Upper lobe of left lung (tissue), 6 donors: ENCODE data around the gene STK38. TPM values are rescaled to one million over a fixed set of nuclear protein-coding genes. Genes with fewer than 3 reads are reported as not detected.
"Not testable (repeated sequence)": the region's sequence is repeated elsewhere in the genome, so short reads cannot be mapped to it uniquely, and the experiment has no call there.

Source experiments
- ATAC-seq, 2 donors: fragments of 200-7000 bp; cut with Tn5 transposase; one replicate each; pipeline ENCODE4 v1.9.1; 2022; ENCODE audit warnings: mild to moderate bottlenecking in 2 of 2, moderate library complexity in 2 of 2; ENCODE audit not compliant: low FRiP score in 2 of 2
- DNase-seq, 2 donors: peaks; one replicate each; pipeline ENCODE4 v3.0.0-alpha.2; 2019 to 2020
- H3K27ac ChIP-seq, 4 donors: fragments of 200-600 bp; sonication (generic); one replicate each; pipeline ENCODE4 v1.5.1; 2016 to 2019
- H3K27me3 ChIP-seq, 4 donors: fragments of 200-600 bp; sonication (generic); one replicate each; pipeline ENCODE4 v1.5.1; 2017 to 2019
- H3K36me3 ChIP-seq, 4 donors: fragments of 200-600 bp; sonication (generic); one replicate each; pipeline ENCODE4 v1.5.1; 2016 to 2019
- H3K4me1 ChIP-seq, 4 donors: fragments of 200-600 bp; sonication (generic); one replicate each; pipeline ENCODE4 v1.5.1; 2018 to 2019
- H3K4me3 ChIP-seq, 4 donors: fragments of 200-600 bp; sonication (generic); one replicate each; pipeline ENCODE4 v1.5.1; 2017 to 2019; ENCODE audit warnings: mild to moderate bottlenecking in 2 of 4, moderate library complexity in 1 of 4
- H3K9me3 ChIP-seq, 4 donors: fragments of 200-600 bp; sonication (generic); one replicate each; pipeline ENCODE4 v1.5.1; 2018 to 2019
- CTCF ChIP-seq, 6 experiments: fragments of 450-650 bp in 4 of 6; fragments of 200-600 bp in 2 of 6; sonication (generic) in 2 of 6; IDR thresholded peaks; one replicate each; pipeline ENCODE4 v1.5.1; 2016 to 2019; ENCODE audit warnings: antibody characterized with exemption in 6 of 6
- EP300 ChIP-seq, 4 donors: sonication (generic); formaldehyde crosslinking; IDR thresholded peaks; one replicate each; pipeline ENCODE4 v1.5.1; 2017; ENCODE audit warnings: antibody characterized with exemption in 4 of 4, control low read depth in 2 of 4
- POLR2A ChIP-seq, 4 donors: fragments of 450-650 bp; IDR thresholded peaks; one replicate each; pipeline ENCODE4 v1.5.1; 2016 to 2017; ENCODE audit warnings: antibody characterized with exemption in 4 of 4, mild to moderate bottlenecking in 2 of 4
- POLR2AphosphoS5 ChIP-seq, 2 donors: sonication (generic); formaldehyde crosslinking; IDR thresholded peaks; one replicate each; pipeline ENCODE4 v1.5.1; 2017; ENCODE audit warnings: antibody characterized with exemption in 2 of 2
- WGBS, 2 donors: methylation state at CpG; one replicate each; pipeline ENCODE4 v1.1.5; 2017 to 2018; 5-methylcytosine and 5-hydroxymethylcytosine counted together
- total RNA-seq, 6 donors: library from RNA; depleted of rRNA in 4 of 6; stranded (reverse); fragments of >200 nt in 4 of 6; gene quantifications; one replicate each; pipeline versions ENCODE4 v1.1.0 to v1.2.1, GENCODE V29; 2016 to 2021
- donor health status: DM: no; HTN: no; CAD: no; lungs with moderate emphysema.
- donor health status: DM: no; HTN: yes; CAD: no; lungs with severe emphysema.

The STK38 gene
- total RNA-seq, 6 donors from 2014 or later, result 15.1 to 47.1 (median 30.4) TPM

- Histone ChIP-seq H3K9me3 (no peaks in the 10 kb centered on the region), H3K27ac (no peak overlapping the region), H3K4me3 (no peak overlapping the region), H3K27me3 (no peaks in the 10 kb centered on the region), H3K4me1 (peaks cover 0 to 16% (median 6%) of the 10 kb centered on the region in 4 donors), H3K36me3 (peaks cover 3 to 62% (median 24%) of the 10 kb centered on the region in 4 donors)
- TF ChIP-seq POLR2A (IDR thresholded peaks at IDR 0.05) (no peak), EP300 (IDR thresholded peaks at IDR 0.05) (no peak), CTCF (IDR thresholded peaks at IDR 0.05) (no peak), POLR2AphosphoS5 (IDR thresholded peaks at IDR 0.05) (no peak)
- no peak for ATAC-seq
- no peak for DNase-seq
- WGBS, 2 donors, result 85 to 88% methylated on average over 4 of the region's 4 CpGs
These were observed 57.9 kb downstream of the STK38 start for GRCh38 chr6:36489426-36489825.

- H3K27ac ChIP-seq, result no peak overlapping the region
- H3K4me3 ChIP-seq, result no peak overlapping the region
- no peak for DNase-seq
- no peaks in the 10 kb centered on the region for H3K9me3 ChIP-seq
- peaks cover 3 to 69% (median 24%) of the 10 kb centered on the region in 4 donors for H3K36me3 ChIP-seq
- H3K27me3 ChIP-seq, result no peaks in the 10 kb centered on the region
- no peak for ATAC-seq
- TF ChIP-seq EP300 (IDR thresholded peaks at IDR 0.05), result no peak
- TF ChIP-seq POLR2AphosphoS5 (IDR thresholded peaks at IDR 0.05), result no peak
- no peak for TF ChIP-seq CTCF (IDR thresholded peaks at IDR 0.05)
- no peak for TF ChIP-seq POLR2A (IDR thresholded peaks at IDR 0.05)
- H3K4me1 ChIP-seq, result peaks cover 0 to 7% (median 2%) of the 10 kb centered on the region in 4 donors
These were observed 59.1 kb downstream of the STK38 start for GRCh38 chr6:36488221-36488620.

GRCh38 chr6:36487698-36488097, 59.6 kb downstream of the STK38 start:
- 85 to 95% methylated on average over 1 of the region's 1 CpG for WGBS, 2 donors
- H3K4me3 ChIP-seq, result no peak overlapping the region
- H3K4me1 ChIP-seq, result peaks cover 0 to 4% (median 1%) of the 10 kb centered on the region in 4 donors
- ATAC-seq, result no peak
- DNase-seq, result no peak
- H3K9me3 ChIP-seq, result no peaks in the 10 kb centered on the region
- TF ChIP-seq POLR2AphosphoS5 (IDR thresholded peaks at IDR 0.05) (no peak), POLR2A (IDR thresholded peaks at IDR 0.05) (no peak), EP300 (IDR thresholded peaks at IDR 0.05) (no peak), CTCF (IDR thresholded peaks at IDR 0.05) (no peak)
- peaks cover 3 to 74% (median 24%) of the 10 kb centered on the region in 4 donors for H3K36me3 ChIP-seq
- H3K27me3 ChIP-seq, result no peaks in the 10 kb centered on the region
- no peak overlapping the region for H3K27ac ChIP-seq

GRCh38 chr6:36484736-36485135, 62.5 kb downstream of the STK38 start:
- TF ChIP-seq POLR2A (IDR thresholded peaks at IDR 0.05) (no peak), EP300 (IDR thresholded peaks at IDR 0.05) (no peak)
- no peaks in the 10 kb centered on the region for H3K4me1 ChIP-seq
- WGBS, 2 donors, result 75 to 83% methylated on average over 5 of the region's 5 CpGs
- H3K27ac ChIP-seq, result no peak overlapping the region
- ATAC-seq (no peak), DNase-seq (no peak)
- no peak overlapping the region for H3K4me3 ChIP-seq
- no peaks in the 10 kb centered on the region for H3K27me3 ChIP-seq
- H3K36me3 ChIP-seq, result peaks cover 15 to 92% (median 43%) of the 10 kb centered on the region in 4 donors
- no peaks in the 10 kb centered on the region for H3K9me3 ChIP-seq

GRCh38 chr6:36483326-36483725, 64.0 kb downstream of the STK38 start:
- H3K36me3 ChIP-seq, result peaks cover 15 to 87% (median 43%) of the 10 kb centered on the region in 4 donors

GRCh38 chr6:36479256-36479655, 68.0 kb downstream of the STK38 start:
- no peak overlapping the region for H3K27ac ChIP-seq
- ATAC-seq (no peak), DNase-seq (no peak)
- no peaks in the 10 kb centered on the region for H3K27me3 ChIP-seq
- TF ChIP-seq EP300 (IDR thresholded peaks at IDR 0.05) (no peak), CTCF (IDR thresholded peaks at IDR 0.05) (no peak), POLR2AphosphoS5 (IDR thresholded peaks at IDR 0.05) (no peak), POLR2A (IDR thresholded peaks at IDR 0.05) (no peak)
- WGBS, 2 donors, result 82 to 86% methylated on average over 1 of the region's 1 CpG
- no peaks in the 10 kb centered on the region for H3K4me1 ChIP-seq
- no peak overlapping the region for H3K4me3 ChIP-seq
- H3K36me3 ChIP-seq, result peaks cover 12 to 55% (median 24%) of the 10 kb centered on the region in 4 donors
- no peaks in the 10 kb centered on the region for H3K9me3 ChIP-seq

More at GRCh38 chr6:36483326-36483725, 64.0 kb downstream of the STK38 start:
- 93 to 98% methylated on average over 5 of the region's 5 CpGs for WGBS, 2 donors
- H3K4me3 ChIP-seq, H3K27ac ChIP-seq, H3K27me3 ChIP-seq, H3K9me3 ChIP-seq, H3K4me1 ChIP-seq, ATAC-seq, DNase-seq: not testable (repeated sequence)
